H1 (cell line): ENCODE results near the gene VSNL1. TPM values are rescaled to one million over a fixed set of nuclear protein-coding genes. Genes with fewer than 3 reads are reported as not detected.

Experiments used
- CTCF ChIA-PET: fragments of 300-600 bp; sonication (Branson Sonifier 250); formaldehyde crosslinking; loops from one replicate; lab custom pipeline; 2021; ENCODE audit not compliant: partially characterized antibody; lab: Charles Lee
- POLR2A ChIA-PET: fragments of 300-600 bp; sonication (Branson Sonifier 250); formaldehyde crosslinking; loops from one replicate; lab custom pipeline; 2021; ENCODE audit warnings: inconsistent platforms; ENCODE audit not compliant: partially characterized antibody; lab: Charles Lee
- DNase-seq, 2 experiments: peaks; one replicate each; pipeline versions ENCODE4 v3.0.0 to v3.0.0-alpha.2; 2010 to 2022; ENCODE audit warnings: low spot score in 2 of 2, low read depth in 1 of 2, mixed read lengths in 1 of 2
- FAIRE-seq: peaks from 2 replicates; lab custom pipeline; 2011; peaks lifted over from hg19 to GRCh38; lab: Jason Lieb, UNC
- H2AFZ ChIP-seq: 2 replicates; pipeline ENCODE4 v1.8.1; 2012; ENCODE audit warnings: low read length, inconsistent platforms
- H2AK5ac ChIP-seq: 2 replicates; pipeline ENCODE4 v1.6.1; 2013; ENCODE audit warnings: low read depth, low read length
- H2BK120ac ChIP-seq: replicated peaks from 2 replicates; pipeline ENCODE3; 2013; ENCODE audit warnings: low read depth, low read length, inconsistent platforms
- H2BK12ac ChIP-seq: 2 replicates; pipeline ENCODE4 v1.6.1; 2013; ENCODE audit warnings: low read depth, low read length
- H2BK15ac ChIP-seq: 2 replicates; pipeline ENCODE4 v1.6.1; 2013; ENCODE audit warnings: low read length
- H2BK20ac ChIP-seq: 2 replicates; pipeline ENCODE4 v1.6.1; 2013; ENCODE audit warnings: low read length
- H2BK5ac ChIP-seq: 2 replicates; pipeline ENCODE4 v1.6.1; 2013; ENCODE audit warnings: low read depth, low read length
- H3K14ac ChIP-seq: 2 replicates; pipeline ENCODE4 v1.6.1; 2013; ENCODE audit warnings: inconsistent platforms; ENCODE audit not compliant: insufficient read length
- H3K18ac ChIP-seq: 2 replicates; pipeline ENCODE4 v1.6.1; 2013; ENCODE audit warnings: low read length; ENCODE audit errors: extremely low read depth
- H3K23ac ChIP-seq: 2 replicates; pipeline ENCODE4 v1.6.1; 2013; ENCODE audit warnings: inconsistent platforms; ENCODE audit not compliant: insufficient read length
- H3K23me2 ChIP-seq: 2 replicates; pipeline ENCODE4 v1.6.1; 2013; ENCODE audit warnings: low read depth, low read length
- H3K27ac ChIP-seq: 2 replicates; pipeline ENCODE4 v1.6.1; 2011; ENCODE audit warnings: low read depth, low read length, inconsistent platforms
- H3K27me3 ChIP-seq, 4 experiments: replicated peaks in 1 of 4; 1 replicate in 1 of 4; 2 replicates in 3 of 4; pipeline versions ENCODE4 v1.6.1 to v1.8.1; 2011 to 2013; ENCODE audit warnings: low read length in 3 of 4, mild to moderate bottlenecking in 3 of 4, inconsistent platforms in 2 of 4, mixed read lengths in 2 of 4, moderate library complexity in 1 of 4; ENCODE audit not compliant: control insufficient read depth in 3 of 4, insufficient read depth in 3 of 4; ENCODE audit errors: extremely low read depth in 1 of 4
- H3K36me3 ChIP-seq, 4 experiments: 2 replicates each; pipeline versions ENCODE4 v1.6.1 to v1.8.1; 2011 to 2013; ENCODE audit warnings: mild to moderate bottlenecking in 4 of 4, low read length in 3 of 4, moderate library complexity in 2 of 4, control low read depth in 1 of 4, inconsistent platforms in 1 of 4; ENCODE audit not compliant: insufficient read depth in 4 of 4, control insufficient read depth in 2 of 4
- H3K4ac ChIP-seq: replicated peaks from 2 replicates; pipeline ENCODE3; 2013; ENCODE audit warnings: low read length, low read depth, mixed read lengths, inconsistent platforms; ENCODE audit not compliant: insufficient read length
- H3K4me1 ChIP-seq, 4 experiments: replicated peaks in 1 of 4; 1 replicate in 1 of 4; 2 replicates in 3 of 4; pipeline versions ENCODE4 v1.6.1 to v1.8.1; 2011 to 2013; ENCODE audit warnings: low read length in 3 of 4, inconsistent platforms in 2 of 4, mixed read lengths in 1 of 4; ENCODE audit not compliant: insufficient read depth in 4 of 4, control insufficient read depth in 3 of 4
- H3K4me2 ChIP-seq, 2 experiments: 2 replicates each; pipeline versions ENCODE4 v1.6.1 to v1.8.1; 2011 to 2013; ENCODE audit warnings: low read depth in 2 of 2, low read length in 2 of 2, control low read depth in 1 of 2, inconsistent platforms in 1 of 2, mild to moderate bottlenecking in 1 of 2; ENCODE audit not compliant: insufficient read depth in 1 of 2
- H3K4me3 ChIP-seq, 4 experiments: fragments of 200-600, 300-600 bp in 1 of 4; sonication (generic), shearing (Covaris generic), sonication (Bioruptor Twin) in 1 of 4; 2 replicates each; pipeline versions ENCODE4 v1.5.1 to v1.8.1; 2011 to 2016; ENCODE audit warnings: low read length in 4 of 4, low read depth in 3 of 4, control low read depth in 2 of 4, inconsistent platforms in 2 of 4, mild to moderate bottlenecking in 2 of 4, mixed read lengths in 1 of 4, moderate library complexity in 1 of 4; ENCODE audit not compliant: insufficient read depth in 2 of 4; ENCODE audit errors: extremely low read depth in 1 of 4
- H3K56ac ChIP-seq: replicated peaks from 2 replicates; pipeline ENCODE3; 2013; ENCODE audit warnings: low read depth, mild to moderate bottlenecking, mixed read lengths, low read length, inconsistent platforms; ENCODE audit not compliant: insufficient read length
- H3K79me1 ChIP-seq: 2 replicates; pipeline ENCODE4 v1.6.1; 2013; ENCODE audit warnings: low read depth, low read length, control low read depth
- H3K79me2 ChIP-seq, 2 experiments: 2 replicates each; pipeline versions ENCODE4 v1.6.1 to v1.8.1; 2012 to 2013; ENCODE audit warnings: low read length in 2 of 2, mild to moderate bottlenecking in 2 of 2, inconsistent platforms in 1 of 2; ENCODE audit not compliant: insufficient read depth in 2 of 2, control insufficient read depth in 1 of 2
- H3K9ac ChIP-seq, 4 experiments: replicated peaks in 1 of 4; 1 replicate in 1 of 4; 2 replicates in 3 of 4; pipeline versions ENCODE4 v1.6.1 to v1.8.1; 2011 to 2013; ENCODE audit warnings: low read depth in 3 of 4, low read length in 3 of 4, control low read depth in 2 of 4, mild to moderate bottlenecking in 2 of 4, moderate library complexity in 2 of 4, inconsistent platforms in 1 of 4; ENCODE audit errors: extremely low read depth in 1 of 4
- H3K9me3 ChIP-seq, 2 experiments: 2 replicates each; pipeline versions ENCODE4 v1.6.1 to v1.8.1; 2012 to 2013; ENCODE audit warnings: mild to moderate bottlenecking in 2 of 2, moderate library complexity in 2 of 2, control low read depth in 1 of 2, inconsistent platforms in 1 of 2, low read depth in 1 of 2, low read length in 1 of 2, mixed read lengths in 1 of 2; ENCODE audit not compliant: insufficient read depth in 2 of 2
- H4K20me1 ChIP-seq, 2 experiments: replicated peaks in 1 of 2; 2 replicates each; pipeline versions ENCODE3 to v1.8.1; 2011 to 2013; ENCODE audit warnings: inconsistent platforms in 2 of 2, low read length in 2 of 2, mild to moderate bottlenecking in 1 of 2; ENCODE audit not compliant: insufficient read depth in 2 of 2, control insufficient read depth in 1 of 2
- H4K5ac ChIP-seq: 2 replicates; pipeline ENCODE4 v1.6.1; 2013; ENCODE audit warnings: low read length, low read depth, mixed read lengths, inconsistent platforms; ENCODE audit not compliant: insufficient read length
- H4K8ac ChIP-seq: 2 replicates; pipeline ENCODE4 v1.8.0; 2013; ENCODE audit warnings: mild to moderate bottlenecking, moderate library complexity, low read length, inconsistent platforms; ENCODE audit not compliant: insufficient read depth; ENCODE audit errors: extremely low read depth
- H4K91ac ChIP-seq: replicated peaks from 2 replicates; pipeline ENCODE3; 2013; ENCODE audit warnings: low read length, mixed read lengths, inconsistent platforms; ENCODE audit not compliant: insufficient read length
- JUND ChIP-seq: IDR thresholded peaks from 2 replicates; pipeline ENCODE4 v1.6.1; 2011; ENCODE audit warnings: mild to moderate bottlenecking, improper control_type of control experiment, low read length
- SP4 ChIP-seq: IDR thresholded peaks from 2 replicates; pipeline ENCODE4 v1.6.1; 2012; ENCODE audit warnings: low read length, inconsistent platforms
- WGBS, 2 experiments: shearing (Covaris generic) in 1 of 2; methylation state at CpG; one replicate each; pipeline versions ENCODE4 v1.1.6 to v1.1.7; 2013 to 2015; ENCODE audit warnings: low lambda C conversion rate in 2 of 2, mixed read lengths in 2 of 2, inconsistent platforms in 1 of 2, low coverage in 1 of 2, missing lambda C conversion rate in 1 of 2; ENCODE audit not compliant: insufficient replicate concordance in 2 of 2, insufficient coverage in 1 of 2, insufficient read length in 1 of 2; ENCODE audit errors: extremely low coverage in 1 of 2, missing lambda C conversion rate in 1 of 2; 5-methylcytosine and 5-hydroxymethylcytosine counted together
- polyA plus RNA-seq, 7 experiments: library from polyadenylated mRNA; depleted of rRNA in 3 of 7; stranded (reverse) in 5 of 7; unstranded in 2 of 7; fragments of >200 nt in 5 of 7; fragments of 200-250 nt in 2 of 7; gene quantifications; 1 replicate in 5 of 7; 2 replicates in 1 of 7; 4 replicates in 1 of 7; pipeline versions ENCODE4 v1.2.1 to v1.2.3, GENCODE V29; 2011 to 2013; ENCODE audit warnings: missing spikeins in 2 of 7, mixed read lengths in 2 of 7
- total RNA-seq: library from RNA; stranded (reverse); fragmentation: NEBNext Ultra II Directional; extraction: Animal tissue kit (Norgen Biotek cat#: 25700); gene quantifications from 2 replicates; pipeline ENCODE4 v1.2.1, GENCODE V29; 2021

The VSNL1 gene
- total and polyA plus RNA-seq, 2 of the 8 experiments (the other 6 are each of a cell fraction or from before 2014, with no cell fraction given): 49.4 to 108 TPM

DNA sequence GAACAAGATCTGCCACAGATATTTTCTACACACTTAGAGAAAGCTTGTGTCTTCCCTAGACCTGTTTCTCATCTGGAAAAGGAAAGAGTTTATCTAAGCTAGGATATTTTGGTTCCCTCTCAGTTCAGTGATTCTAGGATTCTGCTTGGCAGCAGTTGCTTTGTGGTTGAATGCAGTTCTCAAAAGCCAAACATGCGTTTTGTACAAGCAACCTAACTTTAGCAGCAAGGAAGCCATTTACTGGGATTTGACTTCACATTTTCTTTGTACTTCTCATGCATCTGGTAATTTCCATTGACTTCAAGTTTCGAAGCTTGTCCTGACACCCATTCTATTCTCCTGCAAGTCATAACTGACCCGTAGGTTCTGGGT is 33.3 kb downstream of the VSNL1 start:
- Histone ChIP-seq H3K79me1 (peaks cover 4% of the 10 kb centered on the region; the same call in 1 of the 2 replicates), H3K18ac (no peak overlapping the region), H2AFZ (no peak overlapping the region), H2BK20ac (no peak overlapping the region), H3K23me2 (no peaks in the 10 kb centered on the region), H4K20me1 (peaks cover 0 to 2% of the 10 kb centered on the region in 2 experiments), H2AK5ac (no peak overlapping the region), H3K27ac (no peak overlapping the region), H3K56ac (no peak overlapping the region), H2BK120ac (no peak overlapping the region), H4K8ac (no peak overlapping the region), H3K4me1 (peaks cover 0 to 5% (median 0%) of the 10 kb centered on the region in 4 experiments; a peak in 3 of 7 replicates), H3K9me3 (no peaks in the 10 kb centered on the region), H3K4ac (no peak overlapping the region), H3K79me2 (peaks cover 0 to 84% of the 10 kb centered on the region in 2 experiments; a peak in 2 of 4 replicates), H2BK12ac (no peak overlapping the region), H3K23ac (no peak overlapping the region), H2BK5ac (no peak overlapping the region), H3K27me3 (no peaks in the 10 kb centered on the region), H2BK15ac (no peak overlapping the region), H3K36me3 (no peaks in the 10 kb centered on the region), H3K14ac (no peak overlapping the region), H3K4me3 (no peak overlapping the region), H4K91ac (no peak overlapping the region), H3K4me2 (no peak overlapping the region), H3K9ac (no peak overlapping the region), H4K5ac (no peak overlapping the region)
- FAIRE-seq (no peak), DNase-seq (no peak)
- ChIA-PET POLR2A (interaction anchor here (1.2 to 2.2 kb wide), 5 partner anchors 8 to 36 kb away, joined by 3 to 9 read pairs (median 6); partner anchors contain the start of gene VSNL1), CTCF (interaction anchor here (0.6 to 3.1 kb wide), 23 partner anchors 11 to 257 kb away, joined by 3 to 13 read pairs (median 4); partner anchors contain the start of gene VSNL1)
- WGBS, 2 experiments: 86% methylated on average over 3 of the region's 3 CpGs; no CpG with 5 or more reads in 1 of the 2 experiments
- no peak for TF ChIP-seq SP4
- no peak for TF ChIP-seq JUND
